Esophagus squamous epithelium (tissue), 4 donors: ENCODE results near the gene MAIP1.

Experiments
- CTCF ChIP-seq, 6 experiments: fragments of 450-650 bp in 4 of 6; fragments of 200-600 bp in 2 of 6; sonication (generic) in 2 of 6; IDR thresholded peaks; one replicate each; pipeline ENCODE4 v1.5.1; 2016 to 2019; ENCODE audit warnings: antibody characterized with exemption in 6 of 6, mild to moderate bottlenecking in 4 of 6, moderate library complexity in 4 of 6
- POLR2A ChIP-seq, 4 donors: fragments of 450-650 bp; IDR thresholded peaks; one replicate each; pipeline ENCODE4 v1.6.1; 2017; ENCODE audit warnings: antibody characterized with exemption in 4 of 4, mild to moderate bottlenecking in 4 of 4, moderate library complexity in 3 of 4

DNA sequence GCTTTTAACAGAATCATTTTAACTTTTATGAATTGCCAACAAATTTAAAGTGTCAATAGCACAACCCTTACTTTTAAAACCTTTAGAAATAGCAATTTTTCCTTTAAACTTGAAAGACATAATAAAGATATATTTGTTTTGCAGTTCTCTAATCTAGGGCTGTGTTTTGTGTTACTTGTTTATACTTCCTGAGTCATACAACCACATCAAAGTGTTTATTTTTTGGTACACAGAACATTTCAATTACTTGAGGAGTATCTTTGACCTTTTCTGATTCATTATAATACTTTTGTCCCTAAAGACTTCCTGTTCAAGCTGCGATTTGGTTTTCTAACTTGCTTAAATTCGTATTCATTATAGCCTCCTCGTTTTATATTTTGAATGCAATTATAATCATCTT lies 21.9 kb upstream of the MAIP1 start:
- TF ChIP-seq CTCF (IDR thresholded peaks at IDR 0.05) (no peak), POLR2A (IDR thresholded peaks at IDR 0.05) (no peak)
